GM06990 (cell line): ENCODE measurements around the gene WLS.

Experiments used
- DNase-seq: peaks from one replicate; pipeline ENCODE4 v3.0.0-alpha.2; 2011; ENCODE audit not compliant: insufficient read length; ENCODE audit errors: extremely low read depth
- H3K27me3 ChIP-seq: replicated peaks from 2 replicates; pipeline ENCODE4 v1.6.0; 2011; ENCODE audit warnings: low read length; ENCODE audit not compliant: control insufficient read depth, insufficient read depth
- H3K36me3 ChIP-seq: 2 replicates; pipeline ENCODE4 v1.5.1; 2011; ENCODE audit warnings: low read length; ENCODE audit not compliant: control insufficient read depth, insufficient read depth
- H3K4me3 ChIP-seq: replicated peaks from 2 replicates; pipeline ENCODE4 v1.5.1; 2011; ENCODE audit warnings: low read depth, mild to moderate bottlenecking, control low read depth, low read length
- CTCF ChIP-seq: IDR thresholded peaks from 2 replicates; pipeline ENCODE4 v1.5.1; 2011; ENCODE audit warnings: low read length, control low read depth, mild to moderate bottlenecking, inconsistent platforms; ENCODE audit not compliant: insufficient read depth, poor library complexity, severe bottlenecking

Gene WLS

GRCh38 chr1:68188060-68188538 is 44.2 kb downstream of the WLS start:
- no peaks in the 10 kb centered on the region; the same call in 1 of the 2 replicates for H3K27me3 ChIP-seq
- H3K36me3 ChIP-seq: no peaks in the 10 kb centered on the region
- H3K4me3 ChIP-seq: no peak overlapping the region
- TF ChIP-seq CTCF: no peak
- DNase-seq: no peak

DNA sequence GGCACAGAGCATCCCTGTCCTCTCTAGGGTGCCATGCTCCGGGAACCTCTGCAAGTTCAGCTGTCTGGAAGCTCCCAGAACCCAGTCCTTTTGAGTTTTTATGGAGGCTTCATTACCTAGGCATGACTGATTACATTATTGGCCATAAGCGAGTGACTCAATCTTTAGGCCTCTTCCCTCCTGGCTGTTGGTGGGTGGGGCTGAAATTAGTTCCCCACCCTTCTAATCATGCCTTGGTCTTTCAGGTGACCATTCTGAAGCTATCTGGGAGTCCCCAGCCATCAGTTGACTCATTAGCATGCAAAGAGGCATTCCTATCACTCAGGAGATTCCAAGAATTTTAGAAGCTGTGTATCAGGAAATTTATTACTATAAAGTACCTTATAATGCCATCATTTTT is 46.6 kb downstream of the WLS start:
- no peaks in the 10 kb centered on the region; the same call in 1 of the 2 replicates for H3K27me3 ChIP-seq
- no peaks in the 10 kb centered on the region for H3K36me3 ChIP-seq
- H3K4me3 ChIP-seq: no peak overlapping the region
- no peak for TF ChIP-seq CTCF
- no peak for DNase-seq

DNA sequence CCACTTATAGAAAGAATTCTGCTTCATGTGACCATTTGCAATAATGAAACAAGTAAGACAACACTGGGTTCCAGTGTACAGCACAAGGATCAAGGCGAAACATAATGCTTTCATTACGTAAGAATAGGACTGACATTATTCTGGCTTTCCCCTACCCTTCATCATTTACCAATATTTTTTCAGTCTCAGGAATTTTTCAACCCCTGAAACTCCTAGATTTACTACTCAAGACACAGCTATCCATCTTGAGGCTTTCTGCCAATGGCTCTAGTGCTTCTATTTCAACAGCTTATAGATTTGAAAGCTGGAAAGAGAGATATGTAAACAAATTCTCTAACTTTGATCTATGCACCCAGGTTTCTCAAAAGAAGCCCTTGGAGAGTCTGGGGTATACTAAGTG is 48.4 kb downstream of the WLS start:
- TF ChIP-seq CTCF: no peak
- no peak for DNase-seq
- no peaks in the 10 kb centered on the region for H3K27me3 ChIP-seq
- H3K36me3 ChIP-seq: no peaks in the 10 kb centered on the region
- H3K4me3 ChIP-seq: no peak overlapping the region

DNA sequence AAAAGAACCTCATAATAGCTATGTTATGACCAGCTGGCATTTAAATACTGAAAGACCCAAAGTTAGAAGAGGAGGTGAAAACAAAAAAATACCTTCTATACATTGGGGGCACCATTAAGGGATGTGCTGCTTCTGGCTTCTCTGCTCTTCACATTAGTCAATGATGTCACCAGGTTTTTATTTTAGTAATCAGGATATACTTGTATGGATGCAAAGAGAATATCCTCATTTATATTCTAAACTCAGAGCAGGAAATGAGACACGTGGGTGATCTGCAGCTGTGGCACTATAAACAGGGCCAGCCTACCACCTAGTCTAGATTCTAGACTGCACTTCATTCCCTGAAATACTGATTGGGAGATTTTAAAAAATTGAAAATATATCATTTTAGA is 51.2 kb downstream of the WLS start:
- DNase-seq: peak; percentile 9
- no peaks in the 10 kb centered on the region for H3K36me3 ChIP-seq
- H3K4me3 ChIP-seq: no peak overlapping the region
- no peaks in the 10 kb centered on the region for H3K27me3 ChIP-seq
- TF ChIP-seq CTCF: no peak

DNA sequence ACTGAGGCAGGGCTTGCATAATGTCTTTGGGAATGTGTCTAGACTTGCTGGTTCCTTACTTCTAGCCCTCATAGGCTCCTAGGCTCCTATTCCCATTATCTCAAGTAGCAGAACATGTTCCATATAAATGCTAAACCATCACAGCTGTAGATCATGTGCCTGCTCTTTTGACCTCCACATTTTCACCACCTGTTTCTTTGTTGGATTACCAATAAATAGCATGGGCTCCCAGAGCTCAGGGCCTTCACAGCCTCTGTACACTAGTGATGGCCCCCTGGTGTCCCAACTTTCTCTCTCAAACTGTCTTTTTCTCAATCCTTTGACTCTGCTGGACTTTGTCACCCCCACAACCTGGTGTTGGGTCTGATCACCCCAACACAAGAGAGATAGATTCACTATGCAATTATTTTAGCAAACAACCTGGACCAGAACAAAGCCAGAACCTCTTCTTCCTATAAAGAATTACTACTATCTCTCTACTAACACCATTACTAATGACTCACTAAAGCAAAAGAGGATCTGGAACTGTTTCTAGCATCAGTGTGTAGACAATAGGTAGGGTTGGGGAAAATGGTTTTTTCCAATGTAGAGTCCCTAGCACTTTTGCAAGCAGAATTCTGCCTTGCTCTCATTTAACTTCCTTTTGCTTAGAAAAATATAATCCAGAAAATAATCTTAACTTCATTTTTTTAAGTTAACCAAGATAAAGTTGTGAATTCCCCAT is 51.7 kb downstream of the WLS start:
- Histone ChIP-seq H3K27me3 (no peaks in the 10 kb centered on the region), H3K4me3 (no peak overlapping the region), H3K36me3 (no peaks in the 10 kb centered on the region)
- no peak for TF ChIP-seq CTCF
- DNase-seq: no peak

DNA sequence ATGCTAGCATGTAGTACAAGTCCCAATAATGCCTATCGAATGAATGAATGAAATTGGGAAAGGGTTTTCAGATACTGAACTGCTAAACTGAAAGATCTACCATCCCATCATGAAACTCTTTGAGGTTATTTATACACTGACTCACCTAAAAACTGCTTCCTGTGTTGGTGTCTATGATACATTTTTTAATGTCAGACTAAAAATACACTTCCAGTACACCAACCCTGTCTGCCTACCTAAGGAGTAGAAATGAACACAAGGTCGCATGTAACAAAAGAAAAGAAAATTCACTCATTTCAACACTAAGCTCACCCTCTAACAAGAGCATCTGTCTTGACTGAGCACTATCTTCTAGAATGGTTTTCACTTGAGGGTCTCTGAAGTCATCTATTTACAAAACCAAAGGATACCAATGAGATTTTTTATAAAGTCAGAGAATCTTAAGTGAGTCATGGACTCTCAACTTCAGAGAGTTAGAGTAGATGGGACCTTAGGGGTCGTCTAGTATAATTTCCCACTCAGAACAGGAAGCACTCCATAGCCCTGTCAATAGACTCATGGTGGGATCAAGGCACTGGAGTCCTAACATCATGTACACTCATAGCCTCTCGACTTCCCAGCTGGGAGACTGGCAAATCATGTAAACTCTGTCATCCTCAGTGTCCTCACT is 53.4 kb downstream of the WLS start:
- H3K27me3 ChIP-seq: no peaks in the 10 kb centered on the region
- TF ChIP-seq CTCF: no peak
- H3K4me3 ChIP-seq: no peak overlapping the region
- no peak for DNase-seq
- no peaks in the 10 kb centered on the region for H3K36me3 ChIP-seq
